Activated CD8-positive, alpha-beta memory T cell treated with anti-CD3 and anti-CD28 coated beads, Interleukin-2, amount 50 U/mL, for 48 hours (primary cell): Measurements from ENCODE around the gene KATNA1.
"Not testable (repeated sequence)": the region's sequence is repeated elsewhere in the genome, so short reads cannot be mapped to it uniquely, and the experiment has no call there.

Source experiments
- DNase-seq: peaks from one replicate; pipeline ENCODE4 v3.0.0-alpha.2; 2020

KATNA1 gene

GRCh38 chr6:149648148-149649145 is at the start of gene KATNA1:
Gene KATNA1 (minus strand): TSS chr6:149648714. CDS start chr6:149638547, 10,167 bp downstream.
- DNase-seq = peak; percentile 96

GRCh38 chr6:149698175-149698574 is 49.7 kb upstream of the KATNA1 start:
- DNase-seq = no peak

- no peak for DNase-seq
Observed at GRCh38 chr6:149696901-149697300, 48.4 kb upstream of the KATNA1 start.

GRCh38 chr6:149694921-149695320 is 46.4 kb upstream of the KATNA1 start:
- no peak for DNase-seq

GRCh38 chr6:149691201-149691600 is 42.7 kb upstream of the KATNA1 start:
- DNase-seq = no peak

- DNase-seq = no peak
Observed at GRCh38 chr6:149686230-149686629, 37.7 kb upstream of the KATNA1 start.

GRCh38 chr6:149683256-149683859 is 34.8 kb upstream of the KATNA1 start:
- no peak for DNase-seq

- not testable (repeated sequence) for DNase-seq
Observed at GRCh38 chr6:149681845-149682244, 33.3 kb upstream of the KATNA1 start.

GRCh38 chr6:149681209-149681608 is 32.7 kb upstream of the KATNA1 start:
- DNase-seq = no peak

GRCh38 chr6:149680503-149680902 is 32.0 kb upstream of the KATNA1 start:
- no peak for DNase-seq

GRCh38 chr6:149672265-149672664 is 23.8 kb upstream of the KATNA1 start:
- DNase-seq = not testable (repeated sequence)

- DNase-seq = no peak
Observed at GRCh38 chr6:149660028-149660427, 11.5 kb upstream of the KATNA1 start.

GRCh38 chr6:149657441-149657840 is 8.9 kb upstream of the KATNA1 start:
- DNase-seq = no peak

- DNase-seq = no peak
Observed at GRCh38 chr6:149651056-149651455, 2.5 kb upstream of the KATNA1 start.

- DNase-seq = no peak
Observed at GRCh38 chr6:149646599-149646998, 1.9 kb downstream of the KATNA1 start.

GRCh38 chr6:149642829-149643580 is 5.5 kb downstream of the KATNA1 start:
- no peak for DNase-seq

GRCh38 chr6:149636124-149636523 is 12.4 kb downstream of the KATNA1 start:
- no peak for DNase-seq

- DNase-seq = no peak
Observed at GRCh38 chr6:149634315-149634714, 14.2 kb downstream of the KATNA1 start.

- no peak for DNase-seq
Observed at GRCh38 chr6:149628875-149629510, 19.5 kb downstream of the KATNA1 start.

GRCh38 chr6:149627672-149628071 is 20.8 kb downstream of the KATNA1 start:
- no peak for DNase-seq

GRCh38 chr6:149615805-149616204 is 32.7 kb downstream of the KATNA1 start:
- no peak for DNase-seq

GRCh38 chr6:149614337-149614736 is 34.2 kb downstream of the KATNA1 start:
- DNase-seq = no peak
